WTC11 (cell line): Measurements from ENCODE around the gene SGPL1. TPM values are rescaled to one million over a fixed set of nuclear protein-coding genes. Genes with fewer than 3 reads are reported as not detected.

Experiments used
- ATAC-seq: fragments of 200-7000 bp; cut with Tn5 transposase; 2 replicates; pipeline ENCODE4 v1.10.0; 2021; ENCODE audit warnings: mild to moderate bottlenecking, moderate library complexity
- CTCF ChIA-PET: fragments of 300-600 bp; sonication (Branson Sonifier 250); formaldehyde crosslinking; loops from one replicate; lab custom pipeline; 2021; ENCODE audit warnings: antibody characterized with exemption; lab: Charles Lee
- POLR2A ChIA-PET: fragments of 350-600 bp; sonication (Branson Sonifier 250); formaldehyde crosslinking; loops from one replicate; lab custom pipeline; 2021; ENCODE audit warnings: antibody characterized with exemption; lab: Charles Lee
- DNase-seq: peaks from one replicate; pipeline ENCODE4 v3.0.0; 2021; ENCODE audit warnings: low spot score
- H3K27ac Mint-ChIP-seq: 2 replicates; pipeline ENCODE4 v1.8.0; 2021; ENCODE audit warnings: mixed read lengths
- H3K27me3 Mint-ChIP-seq: 2 replicates; pipeline ENCODE4 v1.8.0; 2021; ENCODE audit warnings: low read depth, mild to moderate bottlenecking, moderate library complexity, mixed read lengths
- H3K36me3 Mint-ChIP-seq: 2 replicates; pipeline ENCODE4 v1.8.0; 2021; ENCODE audit warnings: mixed read lengths
- H3K4me1 Mint-ChIP-seq: 2 replicates; pipeline ENCODE4 v1.8.0; 2022; ENCODE audit warnings: mixed read lengths
- H3K4me3 Mint-ChIP-seq: 2 replicates; pipeline ENCODE4 v1.8.0; 2021; ENCODE audit warnings: mild to moderate bottlenecking, moderate library complexity, mixed read lengths
- H3K9me3 Mint-ChIP-seq: 2 replicates; pipeline ENCODE4 v1.8.0; 2021; ENCODE audit warnings: mixed read lengths
- AR ChIP-seq: fragments of 250-450 bp; sonication (Bioruptor Pico); IDR thresholded peaks from 2 replicates; pipeline ENCODE4 v1.9.0; 2021; ENCODE audit warnings: mild to moderate bottlenecking
- CBFB ChIP-seq: sonication (generic); formaldehyde crosslinking; IDR thresholded peaks from 2 replicates; pipeline ENCODE4 v1.8.1; 2022; ENCODE audit warnings: mild to moderate bottlenecking, low read depth, missing genetic modification reagents
- ELF4 ChIP-seq: sonication (generic); formaldehyde crosslinking; IDR thresholded peaks from 2 replicates; pipeline ENCODE4 v1.8.1; 2022; ENCODE audit warnings: low read depth, mild to moderate bottlenecking, moderate library complexity, missing genetic modification reagents
- ETV6 ChIP-seq: sonication (generic); formaldehyde crosslinking; IDR thresholded peaks from 2 replicates; pipeline ENCODE4 v1.8.1; 2022; ENCODE audit warnings: mild to moderate bottlenecking, missing genetic modification reagents
- FOXJ3 ChIP-seq: sonication (generic); formaldehyde crosslinking; IDR thresholded peaks from 2 replicates; pipeline ENCODE4 v1.9.0; 2021; ENCODE audit warnings: missing genetic modification reagents, mild to moderate bottlenecking, borderline replicate concordance
- GTF2I ChIP-seq: fragments of 250-450 bp; sonication (Bioruptor Pico); conservative IDR thresholded peaks from 2 replicates; pipeline ENCODE4 v1.4.0; 2021; ENCODE audit warnings: mild to moderate bottlenecking
- MAX ChIP-seq: sonication (generic); formaldehyde crosslinking; IDR thresholded peaks from 2 replicates; pipeline ENCODE4 v1.8.0; 2022; ENCODE audit warnings: mild to moderate bottlenecking, missing genetic modification reagents
- NR1H2 ChIP-seq: sonication (generic); formaldehyde crosslinking; IDR thresholded peaks from 2 replicates; pipeline ENCODE4 v1.9.0; 2021; ENCODE audit warnings: mild to moderate bottlenecking, moderate library complexity, missing genetic modification reagents
- NR2C2 ChIP-seq: sonication (generic); formaldehyde crosslinking; IDR thresholded peaks from 2 replicates; pipeline ENCODE4 v1.8.0; 2022; ENCODE audit warnings: mild to moderate bottlenecking, missing genetic modification reagents
- OVOL2 ChIP-seq: fragments of 250-450 bp; sonication (Bioruptor Pico); IDR thresholded peaks from 2 replicates; pipeline ENCODE4 v1.9.0; 2021; ENCODE audit warnings: mild to moderate bottlenecking, borderline replicate concordance
- PRDM15 ChIP-seq: sonication (generic); formaldehyde crosslinking; IDR thresholded peaks from 2 replicates; pipeline ENCODE4 v1.8.0; 2022; ENCODE audit warnings: missing genetic modification reagents
- PREB ChIP-seq: sonication (generic); formaldehyde crosslinking; IDR thresholded peaks from 2 replicates; pipeline ENCODE4 v1.8.1; 2022; ENCODE audit warnings: mild to moderate bottlenecking, missing genetic modification reagents, moderate library complexity, borderline replicate concordance
- RELA ChIP-seq: sonication (generic); formaldehyde crosslinking; IDR thresholded peaks from 2 replicates; pipeline ENCODE4 v1.8.1; 2022; ENCODE audit warnings: missing genetic modification reagents, mild to moderate bottlenecking, borderline replicate concordance
- RORB ChIP-seq: fragments of 250-450 bp; sonication (Bioruptor Pico); IDR thresholded peaks from 2 replicates; pipeline ENCODE4 v1.9.0; 2021; ENCODE audit warnings: mild to moderate bottlenecking
- TP53 ChIP-seq: sonication (generic); formaldehyde crosslinking; IDR thresholded peaks from 2 replicates; pipeline ENCODE4 v1.8.1; 2023; ENCODE audit warnings: mild to moderate bottlenecking, missing genetic modification reagents
- ZNF263 ChIP-seq: sonication (generic); formaldehyde crosslinking; IDR thresholded peaks from 2 replicates; pipeline ENCODE4 v1.8.1; 2022; ENCODE audit warnings: low read depth, mild to moderate bottlenecking, moderate library complexity, missing genetic modification reagents
- ZNF671 ChIP-seq: fragments of 250-450 bp; sonication (Bioruptor Pico); IDR thresholded peaks from 2 replicates; pipeline ENCODE4 v1.8.0; 2021; ENCODE audit warnings: mild to moderate bottlenecking
- total RNA-seq: library from RNA; stranded (reverse); gene quantifications from 3 replicates; pipeline ENCODE4 v1.2.3, GENCODE V29; 2021
- TF ChIP-seq, protein P1 (sequence below): sonication (generic); formaldehyde crosslinking; IDR thresholded peaks from 2 replicates; pipeline ENCODE4 v1.8.0; 2022; ENCODE audit warnings: mild to moderate bottlenecking, missing genetic modification reagents
- TF ChIP-seq, protein P2 (sequence below): sonication (generic); formaldehyde crosslinking; IDR thresholded peaks from 2 replicates; pipeline ENCODE4 v1.8.1; 2022; ENCODE audit warnings: low read depth, missing genetic modification reagents, borderline replicate concordance
- TF ChIP-seq, protein P3 (sequence below): sonication (generic); formaldehyde crosslinking; IDR thresholded peaks from 2 replicates; pipeline ENCODE4 v1.8.1; 2022; ENCODE audit warnings: mild to moderate bottlenecking, moderate library complexity, missing genetic modification reagents

The SGPL1 gene
- total RNA-seq, 1 experiment from 2014 or later, result 44.6 TPM

DNA sequence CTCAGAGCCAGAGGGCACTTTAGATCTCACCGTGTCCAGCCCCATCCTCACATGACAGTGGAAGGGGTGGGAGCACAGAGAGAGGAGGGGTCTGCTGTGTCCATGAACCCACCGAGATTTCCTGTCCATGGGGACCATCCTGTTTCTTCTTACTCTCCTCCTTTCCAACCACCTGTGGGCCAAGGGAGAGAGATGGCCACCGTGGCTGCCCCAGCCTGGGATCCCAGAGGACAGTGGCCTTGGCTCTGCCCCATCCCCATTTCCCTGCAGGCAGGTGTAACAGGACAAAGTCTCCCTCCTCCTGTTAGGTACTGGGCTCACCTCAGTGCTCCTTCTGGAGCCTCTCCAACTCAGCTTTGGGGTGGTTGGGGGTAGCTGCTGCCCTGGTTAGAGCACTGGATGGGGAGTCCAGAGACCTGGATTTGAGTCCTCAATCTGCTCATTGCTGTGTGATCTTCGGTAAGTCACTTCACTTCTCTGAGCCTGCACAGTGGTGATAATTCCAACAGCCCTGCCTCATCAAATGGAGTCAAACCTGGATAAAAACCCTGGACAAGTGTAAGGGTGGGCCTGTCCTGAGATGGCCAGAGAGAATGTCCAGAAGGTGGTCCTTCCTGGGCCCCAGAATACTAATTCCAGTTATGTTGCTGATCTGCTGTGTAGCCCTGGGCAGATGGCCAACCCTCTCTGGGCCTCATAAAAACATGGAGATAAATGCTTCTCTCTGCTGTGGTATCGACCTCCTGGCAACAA lies 90.5 kb downstream of the SGPL1 start (continued):
- TF ChIP-seq, protein P1, sequence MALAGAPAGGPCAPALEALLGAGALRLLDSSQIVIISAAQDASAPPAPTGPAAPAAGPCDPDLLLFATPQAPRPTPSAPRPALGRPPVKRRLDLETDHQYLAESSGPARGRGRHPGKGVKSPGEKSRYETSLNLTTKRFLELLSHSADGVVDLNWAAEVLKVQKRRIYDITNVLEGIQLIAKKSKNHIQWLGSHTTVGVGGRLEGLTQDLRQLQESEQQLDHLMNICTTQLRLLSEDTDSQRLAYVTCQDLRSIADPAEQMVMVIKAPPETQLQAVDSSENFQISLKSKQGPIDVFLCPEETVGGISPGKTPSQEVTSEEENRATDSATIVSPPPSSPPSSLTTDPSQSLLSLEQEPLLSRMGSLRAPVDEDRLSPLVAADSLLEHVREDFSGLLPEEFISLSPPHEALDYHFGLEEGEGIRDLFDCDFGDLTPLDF (CRISPR knock-in tag), result no peak
- TF ChIP-seq FOXJ3 (CRISPR knock-in tag) (no peak), TP53 (CRISPR knock-in tag) (no peak), AR (CRISPR knock-in tag) (no peak), ELF4 (CRISPR knock-in tag) (no peak), RORB (CRISPR knock-in tag) (no peak), ETV6 (no peak), NR1H2 (no peak)
- TF ChIP-seq, all 79 proteins: peak for 0

DNA sequence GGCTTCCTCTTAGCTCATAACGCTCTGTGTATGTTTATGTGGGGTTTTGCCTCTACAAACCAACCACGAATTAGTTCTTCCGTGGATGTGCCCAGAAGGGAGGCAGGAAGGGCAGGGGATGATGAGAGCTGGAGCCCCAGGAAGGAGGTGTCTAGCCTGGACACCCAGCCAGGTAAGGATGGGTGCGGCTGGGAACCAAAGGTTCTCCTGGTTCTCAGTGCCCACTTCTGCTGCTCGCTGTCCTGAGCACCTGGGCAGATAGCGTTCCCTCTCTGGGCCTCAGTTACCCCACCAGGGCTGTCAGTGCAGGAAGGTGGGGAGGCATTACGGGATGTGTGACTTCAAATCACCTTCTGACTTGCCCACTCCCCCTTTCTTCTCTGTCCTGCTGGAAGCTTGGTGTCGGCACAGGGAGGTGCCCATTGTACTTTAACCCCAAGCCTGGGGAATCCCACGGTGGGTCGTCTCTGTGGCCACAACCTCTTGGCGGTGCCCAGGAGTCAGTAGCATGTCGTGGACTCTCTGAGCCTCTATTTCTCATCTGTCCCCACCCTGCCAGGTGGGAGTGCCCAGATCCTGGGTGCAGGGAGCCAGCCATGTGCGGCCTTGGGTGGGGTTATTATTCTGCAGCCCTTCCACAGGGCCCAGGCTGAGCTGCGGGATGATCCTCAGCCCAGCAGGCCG lies 91.3 kb downstream of the SGPL1 start:
- Mint-ChIP-seq H3K27me3 (no peaks in the 10 kb centered on the region), H3K36me3 (no peaks in the 10 kb centered on the region), H3K4me1 (peaks cover 7% of the 10 kb centered on the region), H3K4me3 (no peak overlapping the region)
- DNase-seq, result peak; percentile 6
- CTCF ChIA-PET, result no interaction called here
- TF ChIP-seq, protein P2, sequence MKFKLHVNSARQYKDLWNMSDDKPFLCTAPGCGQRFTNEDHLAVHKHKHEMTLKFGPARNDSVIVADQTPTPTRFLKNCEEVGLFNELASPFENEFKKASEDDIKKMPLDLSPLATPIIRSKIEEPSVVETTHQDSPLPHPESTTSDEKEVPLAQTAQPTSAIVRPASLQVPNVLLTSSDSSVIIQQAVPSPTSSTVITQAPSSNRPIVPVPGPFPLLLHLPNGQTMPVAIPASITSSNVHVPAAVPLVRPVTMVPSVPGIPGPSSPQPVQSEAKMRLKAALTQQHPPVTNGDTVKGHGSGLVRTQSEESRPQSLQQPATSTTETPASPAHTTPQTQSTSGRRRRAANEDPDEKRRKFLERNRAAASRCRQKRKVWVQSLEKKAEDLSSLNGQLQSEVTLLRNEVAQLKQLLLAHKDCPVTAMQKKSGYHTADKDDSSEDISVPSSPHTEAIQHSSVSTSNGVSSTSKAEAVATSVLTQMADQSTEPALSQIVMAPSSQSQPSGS (CRISPR knock-in tag), result no peak
- TF ChIP-seq GTF2I (CRISPR knock-in tag), result no peak
- TF ChIP-seq RELA (CRISPR knock-in tag), result no peak
- TF ChIP-seq PRDM15 (CRISPR knock-in tag), result no peak
- no peak for TF ChIP-seq ZNF263 (CRISPR knock-in tag)
- TF ChIP-seq, protein P3, sequence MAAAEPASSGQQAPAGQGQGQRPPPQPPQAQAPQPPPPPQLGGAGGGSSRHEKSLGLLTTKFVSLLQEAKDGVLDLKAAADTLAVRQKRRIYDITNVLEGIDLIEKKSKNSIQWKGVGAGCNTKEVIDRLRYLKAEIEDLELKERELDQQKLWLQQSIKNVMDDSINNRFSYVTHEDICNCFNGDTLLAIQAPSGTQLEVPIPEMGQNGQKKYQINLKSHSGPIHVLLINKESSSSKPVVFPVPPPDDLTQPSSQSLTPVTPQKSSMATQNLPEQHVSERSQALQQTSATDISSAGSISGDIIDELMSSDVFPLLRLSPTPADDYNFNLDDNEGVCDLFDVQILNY (CRISPR knock-in tag), result no peak
- no peak for TF ChIP-seq ZNF671
- no peak for TF ChIP-seq OVOL2
- no peak for TF ChIP-seq PREB (CRISPR knock-in tag)
- TF ChIP-seq NR2C2, result no peak
- TF ChIP-seq MAX (CRISPR knock-in tag), result no peak
- TF ChIP-seq CBFB (CRISPR knock-in tag), result no peak
- TF ChIP-seq, all 79 proteins: peak for 0
- POLR2A ChIA-PET, result no interaction called here
- H3K9me3 Mint-ChIP-seq, result peaks cover 2% of the 10 kb centered on the region; the same call in 1 of the 2 replicates
- H3K27ac Mint-ChIP-seq, result no peak overlapping the region
- ATAC-seq, result no peak
